Measurements from ENCODE around the gene FOXP4. TPM values are rescaled to one million over a fixed set of nuclear protein-coding genes. Genes with fewer than 3 reads are reported as not detected.

FOXP4 gene
- polyA plus RNA-seq, 1 of the 3 experiments (the other 2 are of a cell fraction), result 7.3 TPM

- Histone ChIP-seq H3K4me2 (no peak overlapping the region), H3K36me3 (replicated peaks in 1 of 2; ENCODE audit: control insufficient read depth in 1 of 2, insufficient read depth in 2 of 2, low read length in 1 of 2) (no peaks in the 10 kb centered on the region), H3K27me3 (ENCODE audit: insufficient read depth) (peaks cover 14% of the 10 kb centered on the region; the same call in 1 of the 2 replicates), H3F3A (replicated peaks; ENCODE audit: insufficient read depth) (no peaks in the 10 kb centered on the region), H3K9me2 (no peaks in the 10 kb centered on the region), H3K4me3 (ENCODE audit: low read depth in 2 of 2, low read length in 1 of 2) (no peak overlapping the region), H3K4me1 (ENCODE audit: control insufficient read depth in 1 of 2, insufficient read depth in 2 of 2, low read depth in 1 of 2, low read length in 1 of 2) (peaks cover 0 to 16% of the 10 kb centered on the region in 2 experiments; a peak in 1 of 4 replicates), H3K9me3 (no peaks in the 10 kb centered on the region), H2AFZ (ENCODE audit: low read depth) (no peak overlapping the region), H3K27ac (ENCODE audit: low read depth in 2 of 2, low read length in 1 of 2) (no peak overlapping the region), H3K79me2 (ENCODE audit: insufficient read depth) (no peaks in the 10 kb centered on the region), H3K9ac (no peak overlapping the region), H4K20me1 (ENCODE audit: insufficient read depth) (no peaks in the 10 kb centered on the region)
- POLR2A ChIA-PET, result no interaction called here
- no peak for DNase-seq
- WGBS (ENCODE audit: low lambda C conversion rate), result 86% methylated on average over 6 of the region's 6 CpGs
- CTCF ChIA-PET, result interaction anchor here (0.7 kb wide), 1 partner anchor 172 kb away, joined by 3 read pairs; no protein-coding TSS in a partner anchor
- TF ChIP-seq RAD21 (IDR thresholded peaks at IDR 0.05; ENCODE audit: low read length), result no peak
- TF ChIP-seq PBX3 (IDR thresholded peaks at IDR 0.05), result no peak
- TF ChIP-seq GABPA (IDR thresholded peaks at IDR 0.05; ENCODE audit: low read depth), result no peak
Measured at GRCh38 chr6:41512146-41512701, 34.0 kb upstream of the FOXP4 start.

GRCh38 chr6:41515995-41516394 lies 30.2 kb upstream of the FOXP4 start:
- H3K27ac ChIP-seq (ENCODE audit: low read depth in 2 of 2, low read length in 1 of 2), result no peak overlapping the region
- no peak overlapping the region for H3K9ac ChIP-seq
- ChIA-PET POLR2A (no interaction called here), CTCF (no interaction called here)
- no peak overlapping the region for H2AFZ ChIP-seq (ENCODE audit: low read depth)
- no peaks in the 10 kb centered on the region for H3K9me2 ChIP-seq
- no peaks in the 10 kb centered on the region for H3K9me3 ChIP-seq
- no peaks in the 10 kb centered on the region for H3K36me3 ChIP-seq (replicated peaks in 1 of 2; ENCODE audit: control insufficient read depth in 1 of 2, insufficient read depth in 2 of 2, low read length in 1 of 2)
- H3K4me1 ChIP-seq (ENCODE audit: control insufficient read depth in 1 of 2, insufficient read depth in 2 of 2, low read depth in 1 of 2, low read length in 1 of 2), result peaks cover 0 to 18% of the 10 kb centered on the region in 2 experiments; a peak in 1 of 4 replicates
- peaks cover 4% of the 10 kb centered on the region; the same call in 1 of the 2 replicates for H3K27me3 ChIP-seq (ENCODE audit: insufficient read depth)
- 72% methylated on average over 6 of the region's 6 CpGs for WGBS (ENCODE audit: low lambda C conversion rate)
- H3K4me3 ChIP-seq (ENCODE audit: low read depth in 2 of 2, low read length in 1 of 2), result no peak overlapping the region
- H3K4me2 ChIP-seq, result no peak overlapping the region
- DNase-seq, result no peak
- H3F3A ChIP-seq (replicated peaks; ENCODE audit: insufficient read depth), result no peaks in the 10 kb centered on the region
- no peaks in the 10 kb centered on the region for H4K20me1 ChIP-seq (ENCODE audit: insufficient read depth)
- H3K79me2 ChIP-seq (ENCODE audit: insufficient read depth), result no peaks in the 10 kb centered on the region
- TF ChIP-seq USF1 (IDR thresholded peaks at IDR 0.05; ENCODE audit: borderline replicate concordance, low read depth) (no peak), TEAD4 (IDR thresholded peaks at IDR 0.05; ENCODE audit: borderline replicate concordance, insufficient read depth) (no peak), REST (IDR thresholded peaks at IDR 0.05; ENCODE audit: low read depth, low read length) (no peak), GATA2 (CRISPR knock-in tag; IDR thresholded peaks at IDR 0.05) (no peak), IRF3 (IDR thresholded peaks at IDR 0.05; ENCODE audit: low read depth, low read length) (no peak), EP300 (IDR thresholded peaks at IDR 0.05; ENCODE audit: borderline replicate concordance in 1 of 2, low read depth in 1 of 2, low read length in 1 of 2) (no peak), RFX5 (IDR thresholded peaks at IDR 0.05; ENCODE audit: low read length) (no peak), RXRA (IDR thresholded peaks at IDR 0.05; ENCODE audit: borderline replicate concordance, low read depth) (no peak), ELF1 (IDR thresholded peaks at IDR 0.05) (no peak), CHD2 (IDR thresholded peaks at IDR 0.05; ENCODE audit: low read length, partially characterized antibody) (no peak), RCOR1 (IDR thresholded peaks at IDR 0.05; ENCODE audit: low read length) (no peak), PBX3 (IDR thresholded peaks at IDR 0.05) (no peak), RAD21 (IDR thresholded peaks at IDR 0.05; ENCODE audit: low read length) (no peak), SIN3A (IDR thresholded peaks at IDR 0.05; ENCODE audit: borderline replicate concordance, low read depth, low read length) (no peak), FOSL2 (IDR thresholded peaks at IDR 0.05; ENCODE audit: borderline replicate concordance, low read depth) (no peak), CTCF (IDR thresholded peaks at IDR 0.05) (no peak)
